ENCODE measurements around the gene FNDC10. TPM values are rescaled to one million over a fixed set of nuclear protein-coding genes. Genes with fewer than 3 reads are reported as not detected.

The FNDC10 gene
- total RNA-seq, 1 experiment from 2014 or later, result 30.4 TPM

- no peak for TF ChIP-seq ERG (CRISPR knock-in tag; IDR thresholded peaks at IDR 0.05)
Observed at GRCh38 chr1:1598051-1598719, 1.8 kb downstream of the FNDC10 start (continued).

- H3K27me3 Mint-ChIP-seq (ENCODE audit: low read depth), result peaks cover 25% of the 10 kb centered on the region
- POLR2A ChIA-PET, result interaction anchor here (0.7 kb wide), 1 partner anchor 26 kb away, joined by 3 read pairs; no protein-coding TSS in a partner anchor
- H3K9me3 Mint-ChIP-seq, result no peaks in the 10 kb centered on the region
- peak overlapping the region; percentile 33 for H3K4me3 Mint-ChIP-seq
- H3K36me3 Mint-ChIP-seq, result no peaks in the 10 kb centered on the region
- TF ChIP-seq RORB (CRISPR knock-in tag; IDR thresholded peaks at IDR 0.05) (no peak), ZMAT4 (CRISPR knock-in tag; IDR thresholded peaks at IDR 0.05) (no peak), ZNF281 (CRISPR knock-in tag; IDR thresholded peaks at IDR 0.05) (no peak), SMAD3 (CRISPR knock-in tag; IDR thresholded peaks at IDR 0.05; ENCODE audit: borderline replicate concordance) (no peak), NFATC4 (CRISPR knock-in tag; IDR thresholded peaks at IDR 0.05) (no peak), NR1H2 (CRISPR knock-in tag; IDR thresholded peaks at IDR 0.05) (no peak), ATF2 (CRISPR knock-in tag; IDR thresholded peaks at IDR 0.05; ENCODE audit: borderline replicate concordance, low read depth) (no peak), FOXK1 (CRISPR knock-in tag; IDR thresholded peaks at IDR 0.05) (no peak), TEAD4 (CRISPR knock-in tag; IDR thresholded peaks at IDR 0.05) (no peak), E2F1 (CRISPR knock-in tag; IDR thresholded peaks at IDR 0.05) (no peak), TEAD1 (CRISPR knock-in tag; IDR thresholded peaks at IDR 0.05) (no peak), CBFB (CRISPR knock-in tag; IDR thresholded peaks at IDR 0.05; ENCODE audit: low read depth) (no peak), AR (CRISPR knock-in tag; IDR thresholded peaks at IDR 0.05) (no peak), ZNF232 (CRISPR knock-in tag; IDR thresholded peaks at IDR 0.05) (no peak), GRHL2 (CRISPR knock-in tag; IDR thresholded peaks at IDR 0.05; ENCODE audit: insufficient replicate concordance, severe bottlenecking) (no peak), SP1 (CRISPR knock-in tag; conservative IDR thresholded peaks at IDR 0.05) (no peak), PREB (CRISPR knock-in tag; IDR thresholded peaks at IDR 0.05; ENCODE audit: borderline replicate concordance) (no peak), JUN (CRISPR knock-in tag; IDR thresholded peaks at IDR 0.05) (no peak), GABPB1 (CRISPR knock-in tag; IDR thresholded peaks at IDR 0.05) (no peak)
- H3K4me1 Mint-ChIP-seq, result peaks cover 10% of the 10 kb centered on the region; the same call in 1 of the 2 replicates
- no peak overlapping the region for H3K27ac Mint-ChIP-seq
- CTCF ChIA-PET, result interaction anchor here (0.6 to 3.3 kb wide), 6 partner anchors 11 to 46 kb away, joined by 3 to 13 read pairs (median 4); partner anchors contain the start of gene MIB2
- DNase-seq (ENCODE audit: low spot score), result peak; percentile 57
- ATAC-seq, result peak; percentile 66
Observed at GRCh38 chr1:1597275-1597930, 2.5 kb downstream of the FNDC10 start.

Measured in WTC11 (cell line).